ENCODE measurements around the gene CENPM. TPM values are rescaled to one million over a fixed set of nuclear protein-coding genes. Genes with fewer than 3 reads are reported as not detected.

CENPM gene
- total RNA-seq, 1 donor from 2014 or later = 6.9 TPM

- no peak overlapping the region for H3K27ac Mint-ChIP-seq (ENCODE audit: unreplicated experiment)
- H3K4me3 Mint-ChIP-seq (ENCODE audit: unreplicated experiment) = no peak overlapping the region
- H3K36me3 Mint-ChIP-seq (ENCODE audit: unreplicated experiment) = no peaks in the 10 kb centered on the region
- DNase-seq (ENCODE audit: extremely low spot score, unreplicated experiment) = no peak
- no peaks in the 10 kb centered on the region for H3K9me3 Mint-ChIP-seq (ENCODE audit: unreplicated experiment)
- H3K4me1 Mint-ChIP-seq (ENCODE audit: unreplicated experiment) = peaks cover 6% of the 10 kb centered on the region
- peaks cover 30% of the 10 kb centered on the region for H3K27me3 Mint-ChIP-seq (ENCODE audit: unreplicated experiment)
- no peak for TF ChIP-seq CTCF (IDR thresholded peaks at IDR 0.05)
Measured at GRCh38 chr22:41971431-41971830, 24.5 kb upstream of the CENPM start.

- H3K9me3 Mint-ChIP-seq (ENCODE audit: unreplicated experiment) = no peaks in the 10 kb centered on the region
- TF ChIP-seq CTCF (IDR thresholded peaks at IDR 0.05) = no peak
- no peak overlapping the region for H3K4me3 Mint-ChIP-seq (ENCODE audit: unreplicated experiment)
- peaks cover 3% of the 10 kb centered on the region for H3K4me1 Mint-ChIP-seq (ENCODE audit: unreplicated experiment)
- no peak overlapping the region for H3K27ac Mint-ChIP-seq (ENCODE audit: unreplicated experiment)
- peaks cover 23% of the 10 kb centered on the region for H3K27me3 Mint-ChIP-seq (ENCODE audit: unreplicated experiment)
- DNase-seq (ENCODE audit: extremely low spot score, unreplicated experiment) = no peak
- no peaks in the 10 kb centered on the region for H3K36me3 Mint-ChIP-seq (ENCODE audit: unreplicated experiment)
Measured at GRCh38 chr22:41970601-41971000, 23.6 kb upstream of the CENPM start.

- peaks cover 3% of the 10 kb centered on the region for H3K4me1 Mint-ChIP-seq (ENCODE audit: unreplicated experiment)
- H3K27ac Mint-ChIP-seq (ENCODE audit: unreplicated experiment) = no peak within 1 kb of the TSS
- H3K4me3 Mint-ChIP-seq (ENCODE audit: unreplicated experiment) = no peak within 1 kb of the TSS
- TF ChIP-seq CTCF (IDR thresholded peaks at IDR 0.05) = no peak
- no peak for DNase-seq (ENCODE audit: extremely low spot score, unreplicated experiment)
- no peaks in the 10 kb centered on the region for H3K9me3 Mint-ChIP-seq (ENCODE audit: unreplicated experiment)
- H3K36me3 Mint-ChIP-seq (ENCODE audit: unreplicated experiment) = no peaks in the 10 kb centered on the region
- H3K27me3 Mint-ChIP-seq (ENCODE audit: unreplicated experiment) = peaks cover 16% of the 10 kb centered on the region
Measured at GRCh38 chr22:41969110-41969646, 22.2 kb upstream of the CENPM start, which contains the start of gene SEPTIN3. Gene SEPTIN3, plus strand, starts transcription at chr22:41969443. Its CDS starts 2,050 bp downstream, at chr22:41971493.

GRCh38 chr22:41968601-41969000, 21.6 kb upstream of the CENPM start:
- Mint-ChIP-seq H3K4me1 (ENCODE audit: unreplicated experiment) (peaks cover 3% of the 10 kb centered on the region), H3K4me3 (ENCODE audit: unreplicated experiment) (no peak overlapping the region), H3K9me3 (ENCODE audit: unreplicated experiment) (no peaks in the 10 kb centered on the region), H3K36me3 (ENCODE audit: unreplicated experiment) (no peaks in the 10 kb centered on the region), H3K27me3 (ENCODE audit: unreplicated experiment) (peaks cover 16% of the 10 kb centered on the region), H3K27ac (ENCODE audit: unreplicated experiment) (no peak overlapping the region)
- no peak for TF ChIP-seq CTCF (IDR thresholded peaks at IDR 0.05)
- no peak for DNase-seq (ENCODE audit: extremely low spot score, unreplicated experiment)

- Mint-ChIP-seq H3K27me3 (ENCODE audit: unreplicated experiment) (peaks cover 4% of the 10 kb centered on the region), H3K4me1 (ENCODE audit: unreplicated experiment) (peaks cover 3% of the 10 kb centered on the region), H3K4me3 (ENCODE audit: unreplicated experiment) (no peak overlapping the region), H3K9me3 (ENCODE audit: unreplicated experiment) (no peaks in the 10 kb centered on the region), H3K36me3 (ENCODE audit: unreplicated experiment) (no peaks in the 10 kb centered on the region), H3K27ac (ENCODE audit: unreplicated experiment) (no peak overlapping the region)
- TF ChIP-seq CTCF (IDR thresholded peaks at IDR 0.05) = peak; percentile 54
- no peak for DNase-seq (ENCODE audit: extremely low spot score, unreplicated experiment)
Measured at GRCh38 chr22:41966607-41967240, 19.8 kb upstream of the CENPM start.

All from osteocyte (in vitro differentiated cells).